GM04503 (cell line): ENCODE data around the gene CDK5R1.

Experiments used
- DNase-seq: peaks from one replicate; pipeline ENCODE4 v3.0.0-alpha.2; 2012; ENCODE audit warnings: low read depth

Gene CDK5R1

DNA sequence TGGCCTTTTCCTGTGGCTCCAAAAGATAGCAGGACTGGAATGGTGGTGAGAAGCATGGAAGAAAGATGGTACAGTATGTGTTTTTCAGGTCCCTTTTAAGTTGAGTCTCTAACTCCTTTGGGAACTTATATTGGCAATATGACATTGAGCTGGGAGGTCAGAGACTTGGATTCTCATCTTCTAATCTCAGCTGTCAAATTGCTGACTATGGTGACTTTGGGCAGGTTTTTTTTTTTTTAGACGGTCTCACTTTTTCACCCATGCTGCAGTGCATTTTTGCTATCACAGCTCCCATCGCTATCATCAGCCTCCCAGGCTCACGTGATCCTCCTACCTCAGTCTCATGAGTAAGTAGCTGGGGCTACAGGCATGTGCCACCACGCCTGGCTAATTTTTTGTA is 15.1 kb upstream of the CDK5R1 start:
- no peak for DNase-seq

DNA sequence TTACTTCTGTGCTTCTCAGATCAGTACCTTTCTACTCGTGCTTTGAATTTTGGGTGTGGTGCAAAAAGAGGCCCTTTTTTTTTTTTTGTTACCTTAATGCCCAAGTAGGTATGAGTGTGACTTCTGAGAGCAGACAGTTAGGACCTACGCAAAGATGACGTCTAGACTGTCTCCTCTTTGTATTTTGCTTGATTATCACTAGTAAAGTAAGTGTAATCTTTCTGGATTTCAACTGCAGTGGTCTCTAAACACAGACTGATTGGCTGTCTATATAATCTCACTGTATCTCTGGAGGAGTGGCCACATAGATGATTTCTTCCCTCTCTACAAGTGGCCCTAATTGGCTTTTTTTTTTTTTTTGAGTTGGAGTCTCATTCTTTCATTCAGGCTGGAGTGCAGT is 11.5 kb upstream of the CDK5R1 start:
- no peak for DNase-seq

DNA sequence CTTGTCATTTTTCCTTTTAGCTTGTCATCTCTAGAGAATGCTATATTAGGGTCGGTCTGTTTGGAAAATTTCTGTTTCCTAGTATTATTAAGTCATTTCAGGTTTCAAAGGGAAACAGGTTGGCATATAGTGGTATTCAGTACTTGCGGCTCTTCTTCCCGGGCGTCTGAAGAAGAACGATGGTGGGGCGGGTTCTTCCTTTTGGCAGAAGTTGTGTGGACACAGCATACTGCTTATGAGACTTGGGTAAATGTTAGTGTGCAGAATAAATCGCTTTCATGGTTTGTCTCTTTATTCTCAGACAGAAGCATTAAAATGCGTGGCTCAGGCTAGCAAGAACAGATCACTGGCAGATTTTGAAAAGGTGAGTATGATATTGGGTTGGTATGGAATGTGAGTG is 9.6 kb upstream of the CDK5R1 start:
- DNase-seq: no peak

DNA sequence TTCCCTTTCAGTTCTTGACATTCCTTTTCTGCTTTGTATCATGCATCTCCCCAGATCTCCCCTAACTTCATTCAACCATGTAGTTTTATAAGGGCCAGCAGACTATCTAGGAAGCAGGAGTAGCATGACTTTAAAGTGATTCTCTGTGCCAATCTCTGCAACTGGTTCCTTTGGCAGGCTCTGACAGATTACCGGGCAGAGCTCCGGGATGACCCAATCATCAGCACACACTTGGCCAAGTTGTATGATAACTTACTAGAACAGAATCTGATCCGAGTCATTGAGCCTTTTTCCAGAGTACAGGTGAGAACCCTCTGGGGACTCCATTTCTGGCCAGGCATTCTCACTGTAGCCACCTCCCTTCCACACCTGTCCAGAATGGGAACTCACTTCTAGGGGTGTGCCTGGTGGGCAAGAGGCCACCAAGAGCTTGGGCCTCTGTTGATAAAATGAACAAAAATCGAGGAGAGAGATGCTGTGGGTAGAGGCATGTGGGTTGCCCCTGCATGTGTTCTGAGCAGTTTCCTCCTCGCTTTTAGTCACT is 7.6 kb upstream of the CDK5R1 start:
- no peak for DNase-seq

DNA sequence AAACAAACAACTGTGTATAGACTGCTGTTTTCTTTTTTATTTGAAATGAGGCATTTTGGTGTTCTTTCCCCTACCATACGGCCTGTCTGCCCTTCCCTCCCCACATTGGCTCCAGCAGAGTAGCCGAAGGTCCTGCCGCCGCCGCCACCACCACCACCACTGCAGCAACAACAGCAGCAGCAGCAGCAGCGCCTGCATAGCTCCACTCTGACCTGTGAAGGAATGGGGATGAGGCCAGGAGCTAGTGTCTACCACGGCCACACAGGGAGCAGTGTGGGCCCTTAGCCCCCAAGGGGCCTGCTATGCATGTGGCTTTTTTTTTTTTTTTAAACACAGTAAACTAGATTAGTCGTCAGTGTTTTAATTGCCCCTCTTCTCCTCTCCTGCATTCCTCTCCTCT is 5.6 kb upstream of the CDK5R1 start:
- no peak for DNase-seq

DNA sequence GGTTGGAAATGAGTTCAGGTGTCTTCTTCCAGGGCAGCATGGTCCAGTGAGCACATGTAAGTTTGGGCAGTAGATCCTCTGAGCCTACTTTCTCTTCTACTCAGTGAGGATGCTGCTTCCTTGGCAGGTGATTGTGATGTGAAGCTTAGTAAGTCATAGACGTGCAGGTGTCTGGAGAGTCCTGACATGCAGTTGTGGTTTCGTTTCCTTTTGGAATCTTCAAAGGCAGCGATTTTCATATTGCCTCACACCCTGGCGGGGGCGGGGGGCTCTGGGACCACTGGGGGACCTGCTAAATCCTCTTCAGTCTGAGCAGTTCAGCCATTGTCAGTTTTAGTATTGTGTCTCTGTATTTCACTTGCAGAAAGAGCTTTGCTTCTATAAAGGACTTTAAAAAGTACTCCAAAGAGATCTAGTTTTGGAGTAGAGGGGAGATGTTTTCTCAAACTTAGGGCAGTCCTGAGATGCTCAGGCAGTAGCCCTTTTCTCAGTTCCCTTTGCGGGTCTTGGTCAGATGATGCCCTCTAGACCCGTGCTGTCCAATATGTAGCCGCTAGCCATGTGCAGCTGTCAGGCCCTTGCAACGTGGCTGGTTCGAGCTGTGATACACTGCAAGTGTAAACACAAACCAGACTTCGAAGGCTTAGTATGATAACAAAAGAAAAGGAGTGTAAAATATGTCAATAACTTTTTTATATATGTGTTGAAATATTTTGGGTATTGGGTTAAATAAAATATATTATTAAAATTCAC is 4.0 kb upstream of the CDK5R1 start:
- no peak for DNase-seq

DNA sequence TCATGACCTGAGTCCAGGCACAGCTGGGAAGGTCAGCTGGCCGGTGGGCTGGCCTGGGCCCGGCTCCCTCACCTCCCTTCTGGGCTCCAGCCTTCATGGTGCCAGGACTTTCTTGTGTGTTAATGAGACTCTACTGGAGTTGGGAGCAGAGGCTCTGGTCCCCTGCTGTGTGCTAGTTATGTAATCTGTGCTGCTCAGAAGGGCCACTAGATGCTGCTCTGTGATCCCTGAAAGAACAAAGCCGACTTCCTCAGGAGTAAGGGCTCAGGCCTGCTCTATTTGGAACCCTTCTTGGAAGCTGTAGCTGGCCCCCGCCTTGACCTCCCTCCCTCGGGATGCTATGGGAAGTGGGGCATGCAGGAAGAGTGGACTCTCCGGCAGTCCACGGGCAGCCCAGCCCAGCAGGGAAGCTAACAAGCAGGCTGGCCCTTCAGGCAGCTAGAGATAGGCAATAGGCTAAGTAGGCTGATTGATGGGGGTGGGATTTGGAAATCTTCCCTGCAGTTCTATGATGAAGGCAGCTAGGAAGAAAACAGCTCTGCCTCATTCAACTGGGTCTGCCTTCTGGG is 3.3 kb upstream of the CDK5R1 start:
- peak; percentile 58 for DNase-seq

DNA sequence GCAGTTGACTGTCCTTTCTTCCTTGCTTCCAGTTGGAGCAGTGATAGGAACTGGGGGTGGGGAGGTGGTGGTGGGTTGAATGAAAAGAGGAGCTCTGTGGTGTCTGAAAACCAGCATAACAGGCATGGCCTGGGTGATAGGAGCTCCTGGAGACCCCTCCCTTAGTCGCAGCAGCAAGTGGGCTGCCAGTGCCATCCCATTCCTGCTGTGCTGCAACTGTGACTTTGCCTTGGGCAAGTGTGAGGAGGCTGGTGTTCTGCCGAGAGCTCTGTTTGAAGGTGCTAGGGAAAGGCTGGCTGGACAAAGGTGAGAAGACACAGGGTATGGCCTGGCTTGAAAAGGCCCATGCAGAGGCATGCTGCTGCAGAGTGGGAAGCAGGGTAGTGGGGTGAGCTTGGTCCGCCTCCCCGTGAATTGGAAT is 2.7 kb upstream of the CDK5R1 start:
- no peak for DNase-seq

DNA sequence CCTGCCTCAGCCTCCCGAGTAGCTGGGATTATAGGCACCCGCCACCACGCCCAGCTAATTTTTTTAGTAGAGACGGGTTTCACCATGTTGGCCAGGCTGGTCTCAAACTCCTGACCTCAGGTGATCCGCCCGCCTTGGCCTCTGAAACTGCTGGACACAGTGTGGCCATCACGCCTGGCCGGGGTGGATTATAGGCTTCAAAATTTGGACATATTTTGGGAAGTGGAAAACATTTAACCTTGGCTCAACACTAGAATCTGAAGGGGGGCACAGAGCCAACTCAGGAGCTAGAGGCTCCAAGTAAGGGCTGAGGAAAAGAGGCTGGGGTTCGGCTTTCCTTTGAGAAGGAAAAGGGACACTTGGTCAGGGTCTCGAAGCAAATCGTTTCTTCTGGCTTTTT is 2.2 kb upstream of the CDK5R1 start:
- no peak for DNase-seq

DNA sequence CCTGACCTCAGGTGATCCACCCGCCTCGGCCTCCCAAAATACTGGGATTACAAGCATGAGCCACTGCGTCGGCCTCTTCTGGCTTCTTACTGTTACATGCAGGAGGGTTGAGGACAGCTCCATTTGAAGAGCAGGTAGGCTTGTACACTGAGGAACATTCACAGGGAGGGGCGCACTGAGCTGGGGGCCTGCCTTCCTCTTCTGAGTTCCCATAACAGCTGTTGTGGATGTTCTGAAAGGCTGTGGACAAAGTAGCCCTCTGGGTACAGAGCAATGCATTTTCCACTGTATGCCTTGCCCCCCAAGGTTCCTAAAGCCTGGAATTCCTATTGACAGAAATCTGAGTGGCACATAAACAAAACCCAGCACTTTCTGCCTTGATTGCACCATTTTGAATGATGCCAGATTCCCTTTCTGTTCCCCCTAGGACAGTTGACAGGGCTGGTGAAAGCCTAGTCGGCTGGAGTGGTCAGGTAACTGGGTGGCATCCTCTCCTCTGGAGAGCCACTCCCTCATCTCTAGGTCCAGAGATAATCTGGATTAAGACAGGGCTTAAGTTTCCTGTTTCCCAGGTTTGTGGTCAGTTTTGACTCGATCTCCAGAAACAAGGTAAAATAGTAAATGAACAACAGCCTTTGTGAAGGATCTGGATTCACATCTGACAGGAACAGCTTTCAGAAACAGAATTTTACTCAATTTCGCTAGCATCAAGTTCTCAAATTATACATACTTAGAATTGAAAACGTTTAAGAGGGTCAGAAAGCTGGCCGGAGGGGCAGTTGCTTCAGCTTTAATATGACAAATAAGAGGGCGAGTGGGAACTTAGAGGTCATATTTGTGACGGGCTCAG is 1.3 kb upstream of the CDK5R1 start:
- DNase-seq: no peak

DNA sequence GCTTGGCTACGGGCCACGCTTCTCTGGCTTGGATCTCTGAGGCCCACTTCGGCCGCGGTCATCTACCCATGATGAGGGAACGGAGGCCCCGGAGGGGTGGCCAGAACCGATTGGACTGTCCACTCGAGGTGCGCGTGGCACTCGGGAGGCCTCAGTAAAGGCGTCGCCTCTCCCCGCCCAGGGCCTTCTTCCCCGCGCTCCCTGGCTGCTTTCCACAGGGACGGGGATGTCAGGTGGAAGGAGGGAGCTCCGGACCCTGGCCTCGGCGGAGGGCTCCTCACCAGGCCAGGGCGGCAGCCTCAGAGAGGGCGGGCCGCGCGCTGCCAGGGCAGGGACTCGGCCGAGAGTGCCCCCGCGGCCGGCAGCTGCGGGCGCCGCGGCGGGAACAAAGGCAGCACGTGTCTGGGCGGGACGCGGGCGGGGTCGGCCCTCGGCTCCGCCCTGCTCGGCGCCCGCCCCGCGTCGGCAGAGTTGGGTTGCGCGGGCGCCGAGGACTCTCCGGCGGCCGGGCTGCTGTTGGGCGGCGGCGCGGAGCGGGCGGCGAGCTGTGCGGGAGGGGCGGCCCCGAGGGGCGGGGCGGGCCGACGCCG is 587 bp upstream of the CDK5R1 start:
- no peak for DNase-seq

DNA sequence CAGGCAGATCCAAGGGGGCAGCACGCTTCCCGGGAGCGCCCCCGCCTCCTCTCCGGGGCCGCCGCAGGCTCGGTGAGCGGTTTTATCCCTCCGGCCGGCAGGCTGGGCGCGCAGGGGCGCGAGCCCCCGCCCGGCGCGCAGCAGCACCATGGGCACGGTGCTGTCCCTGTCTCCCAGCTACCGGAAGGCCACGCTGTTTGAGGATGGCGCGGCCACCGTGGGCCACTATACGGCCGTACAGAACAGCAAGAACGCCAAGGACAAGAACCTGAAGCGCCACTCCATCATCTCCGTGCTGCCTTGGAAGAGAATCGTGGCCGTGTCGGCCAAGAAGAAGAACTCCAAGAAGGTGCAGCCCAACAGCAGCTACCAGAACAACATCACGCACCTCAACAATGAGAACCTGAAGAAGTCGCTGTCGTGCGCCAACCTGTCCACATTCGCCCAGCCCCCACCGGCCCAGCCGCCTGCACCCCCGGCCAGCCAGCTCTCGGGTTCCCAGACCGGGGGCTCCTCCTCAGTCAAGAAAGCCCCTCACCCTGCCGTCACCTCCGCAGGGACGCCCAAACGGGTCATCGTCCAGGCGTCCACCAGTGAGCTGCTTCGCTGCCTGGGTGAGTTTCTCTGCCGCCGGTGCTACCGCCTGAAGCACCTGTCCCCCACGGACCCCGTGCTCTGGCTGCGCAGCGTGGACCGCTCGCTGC is 832 bp downstream of the CDK5R1 start:
- DNase-seq: no peak

DNA sequence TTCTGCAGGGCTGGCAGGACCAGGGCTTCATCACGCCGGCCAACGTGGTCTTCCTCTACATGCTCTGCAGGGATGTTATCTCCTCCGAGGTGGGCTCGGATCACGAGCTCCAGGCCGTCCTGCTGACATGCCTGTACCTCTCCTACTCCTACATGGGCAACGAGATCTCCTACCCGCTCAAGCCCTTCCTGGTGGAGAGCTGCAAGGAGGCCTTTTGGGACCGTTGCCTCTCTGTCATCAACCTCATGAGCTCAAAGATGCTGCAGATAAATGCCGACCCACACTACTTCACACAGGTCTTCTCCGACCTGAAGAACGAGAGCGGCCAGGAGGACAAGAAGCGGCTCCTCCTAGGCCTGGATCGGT is 1.4 kb downstream of the CDK5R1 start:
- no peak for DNase-seq

DNA sequence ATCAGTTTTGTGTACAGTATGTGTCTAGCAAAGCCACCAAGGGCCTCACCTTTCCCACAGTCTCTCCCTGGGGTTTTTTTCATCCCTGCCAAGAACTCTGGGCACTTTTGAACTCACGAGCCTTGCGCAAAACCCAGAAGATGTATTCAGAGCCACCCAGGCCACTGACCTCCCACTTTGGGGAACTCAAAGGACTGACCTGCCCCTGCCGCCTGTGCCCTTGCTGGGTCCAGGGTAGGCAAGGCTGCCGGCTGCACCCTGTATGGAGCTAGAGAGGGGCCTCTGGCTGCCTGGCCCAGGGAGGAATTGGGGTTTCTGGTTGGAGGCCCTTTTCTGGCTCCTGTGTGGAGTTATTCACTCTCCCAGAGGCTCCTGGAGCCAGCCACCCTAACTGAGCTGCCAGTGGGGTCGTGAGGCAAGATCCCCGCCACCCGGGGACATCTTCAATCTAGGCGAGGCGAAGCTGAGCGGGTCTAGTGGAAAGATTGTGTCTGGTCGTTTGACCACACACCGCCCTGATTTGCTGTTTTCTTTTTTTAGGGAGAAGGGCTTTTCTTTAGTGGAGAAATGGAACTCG is 1.9 kb downstream of the CDK5R1 start:
- no peak for DNase-seq

DNA sequence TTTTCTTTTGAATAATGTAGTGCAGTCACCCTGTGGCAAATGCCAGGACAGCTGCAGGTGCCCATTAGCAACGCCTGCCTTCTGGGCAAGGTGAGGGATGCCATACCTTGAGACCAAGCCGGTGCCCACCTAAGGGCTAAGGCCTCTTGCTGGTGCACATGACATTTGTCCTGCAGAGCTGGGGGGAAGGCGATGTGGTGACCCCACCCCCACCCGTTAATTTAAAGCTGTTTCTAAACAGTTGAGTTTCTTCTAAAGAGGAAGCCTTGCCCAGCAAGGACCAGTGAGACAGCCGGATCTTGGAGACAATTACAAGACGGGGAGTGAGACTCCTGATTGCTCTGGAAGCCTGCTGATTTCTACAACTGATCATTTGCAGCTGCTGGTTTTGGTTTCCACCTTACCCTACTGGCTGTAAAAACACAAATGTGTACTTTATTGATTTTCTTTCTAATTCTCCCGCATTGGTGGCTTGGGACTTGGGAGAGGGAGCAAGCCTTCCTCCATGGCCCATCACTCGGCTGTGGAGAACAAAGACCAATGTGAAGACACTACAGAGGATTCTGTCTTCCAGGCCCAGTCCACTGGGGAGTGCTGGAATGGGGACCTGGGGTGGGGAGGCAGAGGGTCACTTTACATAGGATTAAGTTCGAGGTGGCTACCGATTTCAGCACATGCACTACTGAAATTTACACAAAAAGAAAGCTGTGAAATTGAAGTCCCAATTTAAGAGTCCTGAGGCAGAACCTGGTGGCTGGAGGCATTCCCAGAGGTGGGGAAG is 2.7 kb downstream of the CDK5R1 start:
- no peak for DNase-seq

DNA sequence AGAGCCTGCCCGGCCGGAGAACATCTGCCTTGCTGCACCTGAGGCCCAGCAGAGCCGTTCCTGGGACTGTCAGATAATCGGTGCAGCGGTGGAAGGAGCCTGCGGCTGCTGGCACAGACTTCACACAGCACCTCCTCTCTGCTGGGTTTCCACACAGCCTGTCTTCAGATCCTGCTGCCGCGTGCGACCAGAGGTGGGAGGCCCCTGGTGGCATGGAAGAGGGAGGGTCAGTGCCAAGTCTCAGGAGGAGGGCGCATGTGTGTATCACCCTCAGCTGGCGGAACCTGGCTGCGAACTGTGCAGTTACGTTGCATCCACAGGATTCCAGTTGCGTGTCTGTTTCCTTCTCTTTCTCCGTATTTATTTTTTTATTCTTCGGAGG is 3.3 kb downstream of the CDK5R1 start:
- DNase-seq: no peak

DNA sequence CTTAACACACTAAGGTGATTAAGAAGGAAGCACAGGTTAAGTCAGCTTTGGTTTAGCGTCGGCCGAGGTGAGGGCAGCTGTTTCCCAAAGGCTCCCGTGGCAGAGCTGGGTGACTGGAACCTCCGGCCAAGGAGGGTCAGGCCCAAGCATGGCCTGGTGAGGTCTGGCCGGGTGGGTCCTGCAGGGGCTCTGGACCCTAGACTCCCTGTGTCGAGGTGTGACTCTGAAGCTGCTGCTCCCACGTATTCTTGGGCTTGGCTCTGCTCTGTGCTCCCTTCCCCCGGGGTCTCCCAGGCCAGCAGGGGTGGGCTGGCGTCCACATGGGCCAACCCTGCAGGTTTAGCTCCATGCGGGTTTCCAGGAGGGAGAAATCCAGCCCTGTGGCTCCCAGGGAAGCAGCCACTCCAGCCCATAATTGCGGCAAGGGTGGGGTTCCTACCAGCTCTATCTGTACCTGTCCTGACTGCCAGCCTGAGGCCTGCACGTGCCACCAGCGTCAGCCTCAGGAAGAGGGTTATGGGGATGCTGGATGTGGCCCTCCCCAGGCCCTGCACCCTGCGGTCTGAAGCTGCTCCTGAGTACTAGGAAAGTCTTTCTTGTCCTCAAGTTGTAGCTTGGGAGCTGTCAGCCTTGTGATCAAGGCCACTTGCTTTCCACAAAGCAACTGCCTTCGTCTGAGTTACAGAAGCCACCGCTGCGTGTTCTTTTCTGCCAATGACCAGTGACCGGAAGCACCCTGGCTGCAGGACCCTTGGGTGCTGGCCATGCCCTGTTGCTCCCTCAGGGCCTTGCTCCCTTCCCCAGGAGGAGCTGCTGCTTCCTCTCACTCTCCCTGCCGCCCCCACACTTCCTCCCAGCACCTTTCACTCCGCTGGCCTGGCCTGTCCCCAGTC is 4.8 kb downstream of the CDK5R1 start:
- DNase-seq: no peak

DNA sequence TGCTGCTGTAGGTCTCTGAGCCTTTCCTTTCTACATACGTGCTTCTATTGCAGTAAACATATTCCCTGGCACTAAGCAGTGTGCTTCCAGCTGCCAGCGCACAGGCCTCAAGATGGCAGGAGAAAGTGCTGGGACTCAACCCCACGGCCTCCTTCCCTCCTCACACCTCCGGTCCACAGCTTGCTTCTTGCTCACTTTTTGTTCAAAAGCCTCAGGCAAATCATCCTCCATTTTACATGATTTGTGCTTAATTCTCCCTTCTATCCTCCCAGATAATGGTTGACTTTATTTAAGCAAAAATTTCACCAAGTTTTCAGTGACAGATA is 5.4 kb downstream of the CDK5R1 start:
- no peak for DNase-seq

DNA sequence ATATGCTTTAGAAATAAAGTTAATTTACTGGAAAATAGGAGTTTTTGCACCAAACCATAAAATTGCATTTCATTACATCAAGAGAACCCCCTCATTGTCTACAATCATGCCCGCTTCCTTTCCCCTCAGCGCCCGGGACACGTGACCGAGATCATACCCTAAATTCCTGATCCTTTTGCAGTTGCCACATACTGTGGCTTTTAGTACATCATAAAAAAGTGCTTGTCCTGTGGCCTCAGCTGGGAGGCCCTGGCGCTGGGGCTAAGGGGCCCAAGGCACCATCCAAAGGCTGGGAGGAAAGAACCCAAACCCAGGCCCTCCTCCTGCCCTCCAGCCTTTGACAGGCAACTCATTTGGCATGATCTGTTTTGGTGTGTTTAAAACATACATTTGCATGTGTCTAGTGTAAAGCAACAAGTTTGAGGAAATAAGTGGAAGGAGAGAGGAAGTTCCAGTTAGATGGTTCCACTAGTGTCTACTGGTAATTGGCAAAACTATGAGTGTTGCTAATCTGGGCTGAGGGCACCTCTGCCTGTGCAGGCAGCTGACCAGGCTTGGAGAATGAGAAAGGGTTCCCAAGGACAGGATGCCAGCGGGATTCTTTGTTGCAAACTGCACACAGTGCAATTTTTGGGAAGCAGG is 6.0 kb downstream of the CDK5R1 start:
- DNase-seq: no peak
